Astrocyte of the spinal cord (primary cell): ENCODE measurements around the gene SMIM24.

Experiments used
- DNase-seq: peaks from one replicate; pipeline ENCODE4 v3.0.0; 2011; ENCODE audit warnings: low read depth, low spot score
- H3K4me3 ChIP-seq: 2 replicates; pipeline ENCODE4 v1.5.1; 2011; ENCODE audit warnings: low read depth, mild to moderate bottlenecking, low read length, moderate library complexity
- in situ Hi-C: cut with HindIII; loops from 2 replicates; pipeline ENCODE4 v1.10.0; 2017; ENCODE audit warnings: low sequenced_read_pairs
- TF ChIP-seq, protein P1 (sequence below): IDR thresholded peaks from 2 replicates; pipeline ENCODE4 v1.5.1; 2012; ENCODE audit warnings: low read depth, mild to moderate bottlenecking, low read length, inconsistent platforms

Gene SMIM24

GRCh38 chr19:3520166-3521103 is 40.1 kb upstream of the SMIM24 start:
- TF ChIP-seq, protein P1, sequence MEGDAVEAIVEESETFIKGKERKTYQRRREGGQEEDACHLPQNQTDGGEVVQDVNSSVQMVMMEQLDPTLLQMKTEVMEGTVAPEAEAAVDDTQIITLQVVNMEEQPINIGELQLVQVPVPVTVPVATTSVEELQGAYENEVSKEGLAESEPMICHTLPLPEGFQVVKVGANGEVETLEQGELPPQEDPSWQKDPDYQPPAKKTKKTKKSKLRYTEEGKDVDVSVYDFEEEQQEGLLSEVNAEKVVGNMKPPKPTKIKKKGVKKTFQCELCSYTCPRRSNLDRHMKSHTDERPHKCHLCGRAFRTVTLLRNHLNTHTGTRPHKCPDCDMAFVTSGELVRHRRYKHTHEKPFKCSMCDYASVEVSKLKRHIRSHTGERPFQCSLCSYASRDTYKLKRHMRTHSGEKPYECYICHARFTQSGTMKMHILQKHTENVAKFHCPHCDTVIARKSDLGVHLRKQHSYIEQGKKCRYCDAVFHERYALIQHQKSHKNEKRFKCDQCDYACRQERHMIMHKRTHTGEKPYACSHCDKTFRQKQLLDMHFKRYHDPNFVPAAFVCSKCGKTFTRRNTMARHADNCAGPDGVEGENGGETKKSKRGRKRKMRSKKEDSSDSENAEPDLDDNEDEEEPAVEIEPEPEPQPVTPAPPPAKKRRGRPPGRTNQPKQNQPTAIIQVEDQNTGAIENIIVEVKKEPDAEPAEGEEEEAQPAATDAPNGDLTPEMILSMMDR, result no peak
- H3K4me3 ChIP-seq, result no peak overlapping the region
- no peak for DNase-seq
- in situ Hi-C loops, result no loop called here

DNA sequence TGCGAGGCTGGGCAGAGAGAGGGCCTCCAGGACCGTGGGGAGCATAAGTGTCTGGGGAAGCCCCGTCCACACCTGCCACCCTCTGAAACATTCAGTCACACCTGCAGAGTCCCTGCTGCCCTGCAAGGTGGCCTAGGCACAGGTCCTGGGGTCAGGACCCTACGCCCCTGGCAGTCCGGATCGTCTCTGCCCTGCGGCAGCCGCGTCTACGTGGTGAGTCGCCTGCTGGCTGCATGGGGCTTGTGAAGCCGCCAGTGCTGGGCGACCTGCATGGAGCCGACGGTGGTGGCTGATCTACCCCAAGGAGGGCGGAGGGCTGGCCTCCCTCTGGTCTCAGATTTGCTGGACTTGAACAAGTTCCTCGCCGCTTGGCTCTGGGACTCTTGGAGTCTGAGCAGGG is 38.8 kb upstream of the SMIM24 start:
- TF ChIP-seq, protein P1, result no peak
- in situ Hi-C loops, result no loop called here
- DNase-seq, result no peak
- H3K4me3 ChIP-seq, result no peak overlapping the region

- no peak for DNase-seq
- no peak overlapping the region for H3K4me3 ChIP-seq
- TF ChIP-seq, protein P1, result no peak
- in situ Hi-C loops, result no loop called here
Measured at GRCh38 chr19:3518659-3519058, 38.3 kb upstream of the SMIM24 start.

GRCh38 chr19:3518255-3518654 is 37.9 kb upstream of the SMIM24 start:
- H3K4me3 ChIP-seq, result no peak overlapping the region
- TF ChIP-seq, protein P1, result no peak
- in situ Hi-C loops, result no loop called here
- DNase-seq, result no peak

DNA sequence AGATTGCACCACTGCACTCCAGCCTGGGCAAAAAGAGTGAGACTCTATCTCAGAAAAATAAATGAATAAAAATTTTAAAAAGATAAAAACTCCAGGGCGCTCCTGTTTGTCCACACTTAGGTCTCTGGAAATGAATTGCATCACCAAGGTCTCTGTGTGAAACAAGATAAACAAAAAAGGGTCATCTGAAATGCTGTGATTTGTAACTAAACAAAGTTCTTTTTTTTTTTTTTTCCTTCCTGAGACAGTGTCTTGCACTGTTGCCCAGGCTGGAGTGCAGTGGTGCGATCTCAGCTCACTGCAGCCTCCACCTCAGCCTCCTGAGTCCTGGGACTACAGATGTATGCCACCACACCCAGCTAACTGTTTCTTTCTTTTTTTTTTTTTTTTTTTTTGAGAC is 37.3 kb upstream of the SMIM24 start:
- no peak overlapping the region for H3K4me3 ChIP-seq
- TF ChIP-seq, protein P1, result no peak
- DNase-seq, result no peak
- in situ Hi-C loops, result no loop called here

DNA sequence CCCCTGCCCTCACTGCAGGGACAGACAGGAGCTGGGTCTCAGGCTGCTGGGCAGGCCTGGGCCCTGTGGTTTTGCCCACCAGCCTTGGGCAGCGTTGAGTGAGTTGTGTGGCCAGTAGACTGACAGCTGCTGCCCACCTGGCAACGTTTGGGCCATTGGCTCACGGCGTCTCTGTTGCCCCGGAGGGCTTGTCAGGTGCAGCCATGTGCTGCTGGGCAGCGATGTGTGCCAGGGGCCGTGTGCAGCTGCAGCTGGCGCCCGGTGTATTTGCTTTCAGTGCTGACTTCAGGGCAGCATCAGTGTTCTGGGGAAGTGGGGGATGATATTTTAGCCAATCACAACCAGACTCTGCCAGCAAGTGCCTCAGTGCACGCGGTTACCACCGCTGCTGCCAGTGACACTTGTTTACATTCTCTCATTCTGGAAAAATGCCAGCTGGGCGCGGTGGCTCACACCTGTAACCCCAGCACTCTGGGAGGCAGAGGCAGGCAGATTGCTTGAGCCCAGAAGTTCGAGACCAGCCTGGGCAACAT is 36.4 kb upstream of the SMIM24 start:
- no peak for DNase-seq
- no peak overlapping the region for H3K4me3 ChIP-seq
- TF ChIP-seq, protein P1, result no peak
- in situ Hi-C loops, result no loop called here
